ACC112 (cell line): ENCODE data around the gene POLD2.

ENCODE experiments used
- H2AFZ ChIP-seq: fragments of 200-600 bp; sonication (generic); one replicate; pipeline ENCODE4 v1.6.0; 2017; ENCODE audit warnings: antibody characterized with exemption, low read length; ENCODE audit not compliant: unreplicated experiment
- H3K27ac ChIP-seq: fragments of 200-600 bp; sonication (generic); 2 replicates; pipeline ENCODE4 v1.5.1; 2014; ENCODE audit warnings: low read depth, mild to moderate bottlenecking, antibody characterized with exemption, low read length, moderate library complexity
- H3K27me3 ChIP-seq: fragments of 200-600 bp; sonication (generic); 2 replicates; pipeline ENCODE4 v1.6.1; 2014; ENCODE audit warnings: mild to moderate bottlenecking, antibody characterized with exemption, low read length, moderate library complexity, mixed read lengths; ENCODE audit not compliant: insufficient read depth
- H3K36me3 ChIP-seq: fragments of 200-600 bp; sonication (generic); 2 replicates; pipeline ENCODE4 v1.6.1; 2016; ENCODE audit warnings: mild to moderate bottlenecking, antibody characterized with exemption, low read length, moderate library complexity, mixed read lengths; ENCODE audit not compliant: insufficient read depth
- H3K4me1 ChIP-seq: fragments of 200-600 bp; sonication (generic); one replicate; pipeline ENCODE4 v1.6.1; 2016; ENCODE audit warnings: low read length, mixed read lengths; ENCODE audit not compliant: insufficient read depth, unreplicated experiment, control insufficient read depth
- H3K4me3 ChIP-seq: fragments of 200-600 bp; sonication (generic); 2 replicates; pipeline ENCODE4 v1.5.1; 2014; ENCODE audit warnings: mild to moderate bottlenecking, low read depth, low read length
- H3K79me2 ChIP-seq: fragments of 200-600 bp; sonication (generic); one replicate; pipeline ENCODE4 v1.6.0; 2016; ENCODE audit warnings: low read length; ENCODE audit not compliant: control insufficient read depth, unreplicated experiment, insufficient read depth

POLD2 gene

GRCh38 chr7:44117801-44118429 is 5.4 kb downstream of the POLD2 start:
- H3K4me1 ChIP-seq: peaks cover 14% of the 10 kb centered on the region
- H3K4me3 ChIP-seq: no peak overlapping the region
- peaks cover 11% of the 10 kb centered on the region for H3K36me3 ChIP-seq
- no peak overlapping the region for H3K27ac ChIP-seq
- H3K79me2 ChIP-seq: peaks cover 24% of the 10 kb centered on the region
- no peaks in the 10 kb centered on the region for H3K27me3 ChIP-seq
- H2AFZ ChIP-seq: no peak overlapping the region

DNA sequence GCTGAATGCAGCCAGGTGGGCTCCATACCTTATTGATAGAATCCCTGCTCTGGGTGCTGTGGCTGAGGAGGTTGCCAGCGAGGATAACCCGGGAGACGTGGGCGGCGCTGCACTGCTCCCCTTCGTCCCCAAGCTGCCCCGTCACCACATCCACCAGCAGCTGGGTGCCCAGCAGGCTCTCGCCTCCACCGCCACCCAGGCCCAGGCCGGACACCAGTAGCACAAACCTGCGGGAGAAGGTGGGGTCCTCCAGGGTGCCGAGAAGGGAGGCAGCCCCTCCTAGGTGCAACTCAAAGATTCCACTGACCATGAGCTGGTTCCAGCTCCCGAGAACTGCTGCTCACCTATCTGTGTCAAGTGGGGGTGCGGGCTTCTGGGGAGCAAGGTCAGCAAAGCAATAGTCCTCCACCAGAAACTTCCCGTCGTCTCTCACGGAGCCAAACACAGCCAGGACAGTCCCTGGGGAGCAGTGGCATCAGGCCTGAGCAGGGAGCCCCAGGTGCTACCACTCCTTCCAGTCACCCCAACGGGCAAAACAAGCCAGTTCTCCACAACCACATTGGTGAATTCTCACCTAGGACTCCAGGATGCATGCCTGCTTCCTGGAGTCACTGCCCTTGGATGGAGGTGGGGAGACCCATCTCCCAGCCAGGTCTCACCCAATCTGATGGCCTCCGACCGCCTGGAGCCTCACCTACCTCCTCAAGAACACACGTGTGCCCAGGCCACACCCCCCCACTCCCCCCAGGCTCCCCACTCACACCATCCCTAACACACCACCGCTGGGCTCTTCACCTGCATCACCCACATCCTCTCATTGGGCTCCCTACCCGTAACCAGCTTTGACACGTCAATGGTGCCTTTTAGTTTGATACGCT is 6.3 kb downstream of the POLD2 start:
- no peak overlapping the region for H3K27ac ChIP-seq
- H3K36me3 ChIP-seq: peaks cover 11% of the 10 kb centered on the region
- H3K79me2 ChIP-seq: peaks cover 18% of the 10 kb centered on the region

GRCh38 chr7:44116087-44116788 is 7.1 kb downstream of the POLD2 start:
- no peak overlapping the region for H3K4me3 ChIP-seq
- peaks cover 10% of the 10 kb centered on the region for H3K79me2 ChIP-seq
- H3K4me1 ChIP-seq: peaks cover 5% of the 10 kb centered on the region
- H2AFZ ChIP-seq: no peak overlapping the region
- no peaks in the 10 kb centered on the region for H3K27me3 ChIP-seq
- no peak overlapping the region for H3K27ac ChIP-seq
- H3K36me3 ChIP-seq: peaks cover 9% of the 10 kb centered on the region

More for the DNA sequence above, 6.3 kb downstream of the POLD2 start:
- no peak overlapping the region for H3K4me3 ChIP-seq
- H3K27me3 ChIP-seq: no peaks in the 10 kb centered on the region
- peaks cover 11% of the 10 kb centered on the region for H3K4me1 ChIP-seq
- H2AFZ ChIP-seq: no peak overlapping the region

DNA sequence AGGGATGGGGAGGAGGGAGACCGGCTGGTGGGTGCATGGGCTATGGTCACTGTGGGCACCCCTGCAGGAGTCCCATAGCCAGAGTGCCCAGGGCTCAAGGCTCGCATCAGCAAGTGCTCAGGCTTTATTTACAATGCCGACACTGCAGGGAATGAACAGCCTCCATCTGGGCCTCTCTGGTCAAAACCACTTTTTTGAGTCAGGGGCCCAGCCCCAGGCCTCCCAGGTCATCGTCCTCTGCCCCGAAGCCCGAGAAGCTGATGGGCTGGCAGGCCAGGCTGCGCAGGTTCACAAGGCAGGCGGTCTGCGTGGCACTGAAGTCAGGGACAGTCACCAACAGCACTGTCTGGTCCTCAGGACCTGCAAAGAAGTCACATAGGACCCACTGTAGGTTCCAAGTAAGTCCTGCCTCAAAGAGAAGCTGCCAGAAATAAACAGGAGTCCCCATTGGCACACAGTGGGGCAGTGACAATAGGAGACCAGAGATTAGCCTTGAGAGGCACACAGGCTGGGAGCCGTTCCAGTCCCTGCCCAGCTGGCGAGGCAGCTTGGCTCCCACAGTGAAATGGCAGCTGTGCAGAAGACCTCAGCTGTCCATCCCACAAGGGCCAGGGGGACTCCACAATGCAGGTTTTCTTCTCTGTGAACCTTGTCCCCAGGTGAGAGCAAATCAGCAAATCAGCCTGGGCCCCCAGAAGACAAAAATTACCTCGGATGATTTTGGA is 8.6 kb downstream of the POLD2 start:
- no peak overlapping the region for H3K4me3 ChIP-seq
- H3K36me3 ChIP-seq: peaks cover 2% of the 10 kb centered on the region; the same call in 1 of the 2 replicates
- peaks cover 7% of the 10 kb centered on the region for H3K79me2 ChIP-seq
- H2AFZ ChIP-seq: no peak overlapping the region
- H3K27ac ChIP-seq: no peak overlapping the region
- H3K27me3 ChIP-seq: no peaks in the 10 kb centered on the region
- H3K4me1 ChIP-seq: peaks cover 5% of the 10 kb centered on the region

DNA sequence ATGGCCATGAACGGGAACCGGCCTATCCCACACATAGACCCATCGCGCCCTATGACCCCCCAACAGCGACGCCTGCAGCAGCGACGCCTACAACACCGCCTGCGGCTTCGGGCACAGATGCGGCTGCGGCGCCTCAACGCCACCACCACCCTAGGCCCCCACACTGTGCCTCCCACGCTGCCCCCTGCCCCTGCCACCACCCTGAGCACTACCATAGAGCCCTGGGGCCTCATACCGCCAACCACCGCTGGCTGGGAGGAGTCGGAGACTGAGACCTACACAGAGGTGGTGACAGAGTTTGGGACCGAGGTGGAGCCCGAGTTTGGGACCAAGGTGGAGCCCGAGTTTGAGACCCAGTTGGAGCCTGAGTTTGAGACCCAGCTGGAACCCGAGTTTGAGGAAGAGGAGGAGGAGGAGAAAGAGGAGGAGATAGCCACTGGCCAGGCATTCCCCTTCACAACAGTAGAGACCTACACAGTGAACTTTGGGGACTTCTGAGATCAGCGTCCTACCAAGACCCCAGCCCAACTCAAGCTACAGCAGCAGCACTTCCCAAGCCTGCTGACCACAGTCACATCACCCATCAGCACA is 9.5 kb downstream of the POLD2 start:
- Histone ChIP-seq H3K4me3 (no peak overlapping the region), H3K36me3 (no peaks in the 10 kb centered on the region; the same call in 1 of the 2 replicates), H3K27ac (no peak overlapping the region), H3K27me3 (no peaks in the 10 kb centered on the region), H2AFZ (no peak overlapping the region), H3K4me1 (peaks cover 5% of the 10 kb centered on the region), H3K79me2 (no peaks in the 10 kb centered on the region)

- Histone ChIP-seq H3K4me1 (peaks cover 4% of the 10 kb centered on the region), H3K79me2 (no peaks in the 10 kb centered on the region), H2AFZ (no peak overlapping the region), H3K27ac (no peak overlapping the region), H3K4me3 (no peak overlapping the region), H3K27me3 (no peaks in the 10 kb centered on the region), H3K36me3 (no peaks in the 10 kb centered on the region; the same call in 1 of the 2 replicates)
Measured at GRCh38 chr7:44112997-44113763, 10.2 kb downstream of the POLD2 start.

- no peaks in the 10 kb centered on the region; the same call in 1 of the 2 replicates for H3K36me3 ChIP-seq
- no peaks in the 10 kb centered on the region for H3K27me3 ChIP-seq
- H2AFZ ChIP-seq: no peak overlapping the region
- H3K4me1 ChIP-seq: no peaks in the 10 kb centered on the region
- H3K27ac ChIP-seq: no peak overlapping the region
- no peaks in the 10 kb centered on the region for H3K79me2 ChIP-seq
- H3K4me3 ChIP-seq: no peak overlapping the region
Measured at GRCh38 chr7:44112231-44112996, 10.9 kb downstream of the POLD2 start.

- Histone ChIP-seq H3K36me3 (no peaks in the 10 kb centered on the region), H2AFZ (no peak overlapping the region), H3K27ac (no peak overlapping the region), H3K4me1 (peaks cover under 1% of the 10 kb centered on the region), H3K4me3 (no peak overlapping the region), H3K79me2 (peaks cover 4% of the 10 kb centered on the region), H3K27me3 (no peaks in the 10 kb centered on the region)
Measured at GRCh38 chr7:44111761-44112160, 11.6 kb downstream of the POLD2 start.
